HG02870 (cell line): ENCODE measurements around the gene GXYLT1.
A peak's percentile ranks its signal among the peaks of the same experiment; 100 is the strongest.
"Not testable (repeated sequence)": the region's sequence is repeated elsewhere in the genome, so short reads cannot be mapped to it uniquely, and the experiment has no call there.

ENCODE experiments used
- ATAC-seq: cut with Tn5 transposase; IDR thresholded peaks from one replicate; pipeline ENCODE4 v1.9.1; 2021; ENCODE audit warnings: mild to moderate bottlenecking, moderate library complexity; ENCODE audit not compliant: unreplicated experiment

Gene GXYLT1

DNA sequence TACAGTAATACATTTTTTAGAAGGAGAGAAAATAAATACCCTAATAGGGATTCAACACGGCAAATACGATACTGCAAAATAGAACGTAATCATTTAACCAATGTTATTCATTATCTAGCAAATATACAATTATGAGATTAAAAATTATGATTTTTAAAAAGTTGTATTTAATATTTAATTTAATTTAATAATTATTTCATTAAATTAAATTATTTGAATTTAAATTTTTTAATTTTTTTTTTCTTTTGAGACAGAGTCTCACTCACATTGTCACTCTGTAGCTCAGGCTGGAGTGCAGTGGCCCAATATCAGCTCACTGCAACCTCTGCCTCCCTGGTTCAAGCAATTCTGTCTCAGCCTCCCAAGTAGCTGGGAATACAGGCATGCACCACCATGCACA, 42.0 kb downstream of the GXYLT1 start:
- ATAC-seq: no peak

DNA sequence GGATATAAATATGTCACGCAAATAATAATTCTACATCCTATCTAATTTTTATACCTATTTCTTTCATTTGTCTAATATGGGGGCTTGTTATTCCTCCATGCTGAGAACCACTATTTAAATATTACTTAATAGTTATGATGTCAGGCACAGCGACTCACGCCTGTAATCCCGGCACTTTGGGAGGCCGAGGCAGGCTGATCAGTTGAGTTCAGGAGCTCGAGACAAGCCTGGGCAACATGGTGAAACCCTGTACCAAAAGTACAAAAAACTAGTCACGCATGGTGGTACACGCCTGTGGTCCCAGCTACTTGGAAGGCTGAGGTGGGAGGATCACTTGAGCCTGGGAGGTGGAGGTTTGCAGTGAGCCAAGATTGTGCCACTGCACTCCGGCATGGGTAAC, 45.2 kb downstream of the GXYLT1 start:
- no peak for ATAC-seq

DNA sequence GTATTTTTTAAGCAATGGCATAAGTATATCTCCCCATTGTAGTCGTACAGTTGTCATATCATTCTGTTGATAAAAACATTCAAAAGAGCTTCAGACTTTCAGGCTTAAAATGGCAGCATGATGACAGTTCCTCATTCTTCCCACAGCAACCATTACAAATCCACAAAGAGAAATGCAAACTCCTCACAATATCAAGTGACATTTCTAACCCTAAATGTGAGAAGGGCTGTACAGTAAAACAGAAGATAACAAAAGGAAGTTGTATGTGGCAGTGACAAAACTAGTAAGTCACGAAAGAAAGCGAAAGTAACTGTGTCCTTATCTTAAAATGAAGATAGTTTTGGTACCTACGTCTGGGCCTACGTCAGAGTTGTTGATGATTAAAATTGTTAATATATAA, 46.7 kb downstream of the GXYLT1 start:
- peak; percentile 96 for ATAC-seq

DNA sequence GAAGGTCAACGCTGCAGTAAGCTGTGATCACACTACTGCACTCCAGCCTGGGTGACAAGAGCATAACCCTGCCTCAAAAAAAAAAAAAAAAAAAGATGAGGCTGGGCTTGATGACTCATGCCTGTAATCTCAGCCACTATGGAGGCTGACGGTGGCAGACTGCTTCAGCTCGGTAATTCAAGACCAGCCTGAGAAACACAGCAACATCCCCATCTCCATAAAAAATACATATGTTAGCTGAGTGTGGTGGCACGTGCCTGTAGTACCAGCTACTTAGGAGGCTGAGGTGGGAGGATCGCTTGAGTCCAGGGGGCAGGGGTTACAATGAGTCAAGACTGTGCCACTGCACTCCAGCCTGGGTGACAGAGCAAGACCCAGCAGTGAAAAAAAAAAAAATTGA, 50.4 kb downstream of the GXYLT1 start:
- no peak for ATAC-seq

DNA sequence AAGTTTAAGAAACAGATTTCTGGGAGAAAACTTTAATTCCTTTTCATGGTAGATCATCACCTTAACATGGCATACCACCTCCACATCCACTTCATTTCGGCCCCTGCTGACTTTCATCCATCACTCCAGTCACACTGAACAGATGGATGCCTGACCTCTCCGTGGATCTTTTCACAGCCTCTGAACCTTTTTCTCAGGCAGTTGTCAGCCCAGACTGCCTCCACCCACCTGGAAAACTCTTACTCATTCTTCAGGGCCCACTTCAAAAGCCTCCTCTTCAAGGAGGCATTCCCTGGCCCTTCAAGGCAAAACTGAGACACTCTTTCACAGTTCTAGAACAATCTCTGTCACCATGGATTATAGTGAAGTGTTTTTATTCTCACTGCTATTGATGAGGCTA, 52.9 kb downstream of the GXYLT1 start:
- ATAC-seq: no peak

DNA sequence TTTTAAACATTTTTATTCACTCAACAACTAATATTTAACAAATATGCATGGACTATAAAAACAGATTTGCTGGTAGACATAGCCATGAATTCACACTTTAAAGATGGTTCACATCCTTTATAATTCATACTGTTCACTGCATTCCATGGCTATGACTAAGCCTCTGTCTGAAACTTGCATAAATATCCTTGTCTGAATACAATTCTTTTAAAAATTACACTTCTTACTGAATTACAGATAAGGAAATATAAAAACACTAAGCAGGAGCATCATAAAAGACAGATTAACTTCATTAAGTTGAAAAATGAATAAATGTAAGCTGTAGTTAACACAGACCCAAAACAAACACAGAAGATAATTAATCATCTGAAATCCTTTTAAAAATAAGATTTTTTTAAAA, 53.8 kb downstream of the GXYLT1 start:
- no peak for ATAC-seq

DNA sequence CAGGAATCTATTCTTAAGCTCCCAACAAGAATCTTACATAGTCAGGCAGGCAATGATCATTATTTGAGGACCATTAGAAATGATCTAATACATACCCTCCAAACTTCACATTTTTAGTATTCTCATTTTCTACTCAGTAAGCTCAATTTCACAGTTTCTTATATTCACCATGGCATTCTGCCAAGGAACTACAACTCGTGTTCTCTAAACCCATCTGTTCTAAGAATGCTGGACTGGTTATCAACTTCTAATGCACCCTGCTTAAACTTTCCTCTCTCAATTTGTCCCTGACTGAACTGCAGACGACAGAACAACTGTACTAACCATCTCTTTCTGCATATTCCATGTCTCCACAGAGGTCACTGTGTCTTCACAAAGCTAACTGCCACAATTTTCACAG, 58.6 kb downstream of the GXYLT1 start:
- ATAC-seq: no peak

DNA sequence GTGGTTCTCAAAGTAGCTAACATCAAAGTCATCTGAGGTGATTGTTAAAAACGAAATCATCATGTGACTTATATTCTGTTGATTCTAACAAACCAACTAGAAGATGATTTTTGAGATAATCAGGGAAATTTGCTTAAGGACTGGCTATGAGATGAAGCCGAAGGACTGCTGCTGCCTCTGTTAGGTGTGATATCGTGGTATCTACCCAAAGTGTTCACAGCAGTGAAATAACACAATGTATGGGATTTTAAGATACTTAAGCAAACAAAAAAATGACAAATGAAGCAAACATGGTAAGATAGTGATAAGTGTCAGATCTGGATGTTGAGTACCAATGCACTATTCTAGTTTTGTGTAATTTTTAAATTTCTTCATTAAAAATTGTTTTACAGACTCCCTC, 59.1 kb downstream of the GXYLT1 start:
- no peak for ATAC-seq

DNA sequence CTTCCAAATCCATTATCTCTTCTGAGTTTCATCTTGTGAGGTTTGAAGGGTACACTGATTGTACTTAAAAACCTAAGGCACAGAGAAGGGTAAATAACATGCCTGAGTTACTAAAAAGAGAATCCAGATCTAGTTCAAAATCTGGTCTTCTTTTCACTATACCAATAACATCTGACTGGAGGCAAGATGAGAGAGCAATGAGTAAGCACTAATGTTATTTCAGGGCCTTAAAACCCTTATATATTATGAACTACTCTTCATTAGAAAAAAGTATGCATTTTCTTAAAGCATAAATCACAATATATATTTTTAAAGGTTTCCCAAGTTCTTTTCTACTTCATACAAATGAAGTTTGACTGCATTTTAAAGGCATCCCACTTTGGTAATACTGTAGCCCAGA, 60.2 kb downstream of the GXYLT1 start:
- ATAC-seq: no peak

DNA sequence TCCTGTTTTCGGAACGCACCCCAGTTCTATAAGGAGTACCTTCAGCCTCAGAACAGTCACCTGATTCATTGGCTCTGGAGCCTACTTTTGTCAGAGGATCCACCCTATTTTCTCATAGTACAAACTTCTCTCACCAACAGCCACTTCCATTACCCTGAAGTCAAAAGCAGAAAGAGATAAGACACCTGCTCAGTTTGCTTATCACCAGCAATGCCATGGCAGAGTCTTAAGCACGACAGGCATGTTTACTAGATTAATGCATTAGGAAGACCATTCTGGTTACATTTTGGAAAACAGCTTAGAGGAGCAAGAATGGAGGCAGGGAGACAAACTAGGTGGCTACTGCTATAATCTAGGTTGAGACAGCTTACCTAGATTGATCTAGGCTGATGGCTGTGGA, 67.7 kb downstream of the GXYLT1 start:
- no peak for ATAC-seq

DNA sequence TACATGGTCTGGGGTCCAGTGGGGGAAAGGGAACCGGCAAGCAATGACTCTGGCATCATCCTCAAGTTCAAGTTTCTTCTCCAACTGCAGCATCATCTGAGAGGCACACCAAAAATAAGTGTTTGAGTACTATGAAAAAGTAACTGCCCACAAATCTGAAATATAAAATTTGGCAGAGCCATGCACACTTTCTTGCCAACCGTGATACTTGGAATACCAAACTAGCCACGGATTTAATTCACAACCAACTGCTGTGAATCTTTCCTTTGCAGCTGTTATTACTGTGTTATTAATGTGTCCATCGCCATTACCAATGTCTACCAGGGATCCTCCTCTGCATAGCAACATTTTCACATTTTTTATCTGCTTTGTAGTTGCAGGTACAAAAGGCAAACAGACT, 74.6 kb downstream of the GXYLT1 start:
- ATAC-seq: no peak

DNA sequence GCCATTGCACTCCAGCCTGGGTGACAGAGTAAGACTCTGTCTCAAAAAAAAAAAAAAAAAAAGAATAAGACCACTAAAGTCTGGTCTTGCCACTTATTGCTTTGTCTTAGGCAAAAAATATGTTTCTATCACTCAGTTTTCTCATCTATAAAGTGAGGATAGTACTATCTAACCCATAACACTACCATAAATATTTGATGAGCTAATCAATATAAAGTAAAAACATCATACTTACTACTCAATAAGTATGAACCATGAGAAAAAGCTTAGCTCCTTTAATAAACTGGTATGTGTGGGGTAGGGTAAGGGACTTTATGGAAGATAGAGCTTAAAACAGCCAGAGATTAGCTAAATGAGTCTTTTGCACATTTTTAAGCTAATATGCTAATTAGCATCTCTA, 85.5 kb downstream of the GXYLT1 start:
- no peak for ATAC-seq

DNA sequence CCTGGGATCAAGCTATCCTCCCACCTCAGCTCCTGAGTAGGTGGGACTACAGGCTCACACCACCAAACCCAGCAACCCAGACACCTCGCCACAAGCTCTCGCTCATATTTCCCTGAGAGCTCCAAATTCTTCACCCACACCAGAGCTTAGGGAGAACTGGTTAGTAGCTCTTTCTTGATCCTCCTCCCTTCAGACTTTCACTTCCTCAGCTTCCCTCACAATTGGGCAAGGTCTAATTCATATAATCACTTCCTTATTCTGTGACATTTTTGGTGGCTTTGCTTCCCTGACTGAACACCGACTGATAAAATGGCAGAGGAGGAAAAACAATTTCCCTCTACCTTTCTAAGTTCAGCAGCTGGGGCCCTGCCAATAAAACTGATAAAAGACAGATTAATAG, 88.5 kb downstream of the GXYLT1 start:
- ATAC-seq: peak; percentile 85

DNA sequence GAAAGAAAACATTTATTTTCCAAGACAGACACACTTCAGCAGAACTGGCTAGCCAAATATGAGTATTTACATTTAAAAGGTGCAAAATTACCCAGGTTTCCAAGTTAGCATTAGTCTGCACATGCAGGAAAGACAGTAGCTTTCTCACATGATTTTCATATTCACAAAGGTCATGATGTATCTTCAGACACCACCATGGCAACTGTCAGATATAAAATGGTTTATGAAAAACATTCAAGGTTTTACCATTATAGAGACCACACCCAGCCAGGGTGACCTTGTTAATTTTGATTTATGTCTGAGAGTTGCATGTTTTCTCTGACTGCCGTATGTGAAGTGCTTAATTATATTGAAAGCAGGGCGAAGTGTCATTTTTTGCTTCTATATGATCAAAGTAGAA, 91.2 kb downstream of the GXYLT1 start:
- ATAC-seq: no peak

DNA sequence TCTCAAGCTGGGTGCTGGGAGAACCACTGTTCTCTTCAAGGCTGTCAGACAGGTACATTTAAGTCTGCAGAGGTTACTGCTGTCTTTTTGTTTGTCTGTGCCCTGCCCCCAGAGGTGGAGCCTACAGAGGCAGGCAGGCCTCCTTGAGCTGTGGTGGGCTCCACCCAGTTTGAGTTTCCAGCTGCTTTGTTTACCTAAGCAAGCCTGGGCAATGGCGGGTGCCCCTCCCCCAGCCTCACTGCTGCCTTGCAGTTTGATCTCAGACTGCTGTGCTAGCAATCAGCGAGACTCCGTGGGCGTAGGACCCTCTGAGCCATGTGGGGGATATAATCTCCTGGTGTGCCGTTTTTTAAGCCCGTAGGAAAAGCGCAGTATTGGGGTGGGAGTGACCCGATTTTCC, 95.7 kb downstream of the GXYLT1 start:
- ATAC-seq: not testable (repeated sequence)

DNA sequence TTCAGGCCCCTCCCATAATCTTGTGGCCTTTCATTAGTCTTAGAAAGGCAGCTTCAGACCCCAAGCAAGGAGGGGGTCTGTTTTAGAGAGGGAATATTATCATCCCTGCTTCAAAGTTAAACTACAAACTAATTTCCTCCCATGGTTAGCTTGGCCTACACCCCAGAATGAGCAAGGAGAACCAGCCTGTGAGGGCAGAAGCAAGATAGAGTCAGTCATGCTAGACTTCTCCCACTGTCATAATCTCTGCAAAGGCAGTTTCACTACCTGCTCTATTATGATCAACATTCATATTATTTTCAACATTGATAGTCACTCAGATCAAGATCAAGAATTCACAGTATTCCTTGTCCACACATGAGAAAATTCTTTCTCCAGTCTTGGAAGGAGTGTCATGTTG, 105.1 kb downstream of the GXYLT1 start:
- ATAC-seq: no peak

DNA sequence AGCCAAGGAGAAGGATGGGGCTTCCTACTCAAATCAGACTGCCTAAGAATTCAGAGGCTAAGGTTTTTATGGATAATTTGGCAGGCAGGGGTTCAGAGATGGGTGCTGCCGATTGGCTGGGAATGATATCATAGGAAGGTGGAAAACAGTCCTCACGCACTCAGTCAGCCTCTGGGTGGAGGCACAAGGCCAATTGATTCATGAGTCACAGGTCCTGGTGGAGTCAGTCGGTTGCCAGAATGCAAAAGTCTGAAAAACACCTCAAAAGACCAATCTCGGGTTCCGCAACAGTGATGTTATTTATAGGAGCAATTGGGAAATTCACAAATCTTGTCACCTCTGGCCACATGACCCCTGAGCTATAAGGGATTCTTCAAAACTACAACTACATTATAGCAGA, 105.5 kb downstream of the GXYLT1 start:
- ATAC-seq: no peak

DNA sequence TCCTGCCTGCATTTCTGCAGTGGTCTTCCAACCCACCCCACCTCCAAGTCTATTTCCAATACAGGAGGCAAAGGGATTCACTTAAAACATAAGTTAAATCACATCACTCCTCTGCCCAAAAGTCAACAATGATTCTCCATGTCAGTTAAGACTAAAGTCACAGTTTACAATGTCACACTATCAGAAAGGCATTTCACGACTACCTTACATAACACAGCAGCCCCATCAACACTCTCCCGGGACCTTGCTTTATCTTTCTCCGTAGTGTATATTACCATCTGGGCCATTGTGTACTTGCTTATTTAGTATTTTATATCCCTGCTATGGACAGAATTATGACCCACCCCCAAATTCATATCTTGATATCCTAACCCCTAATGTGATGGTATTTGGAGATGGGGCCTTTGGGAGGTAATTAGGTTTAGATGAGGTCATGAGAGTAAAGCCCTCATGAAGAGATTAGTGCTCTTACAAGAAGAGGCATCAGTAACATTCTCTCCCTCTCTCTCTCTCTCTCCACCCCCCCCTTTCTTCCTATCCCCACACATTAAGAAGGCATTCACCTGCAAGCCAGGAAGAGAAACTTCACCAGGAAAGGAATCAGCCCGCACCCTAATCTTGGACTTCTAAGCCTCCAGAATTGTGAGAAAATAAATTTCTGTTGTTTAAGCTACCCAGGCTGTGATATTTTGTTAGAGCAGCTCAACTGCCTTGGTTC, 112.7 kb downstream of the GXYLT1 start:
- ATAC-seq: no peak
